Aortic smooth muscle cell (primary cell): ENCODE results near the gene PODNL1. TPM values are rescaled to one million over a fixed set of nuclear protein-coding genes. Genes with fewer than 3 reads are reported as not detected.

Experiments used
- total RNA-seq: library from RNA; depleted of rRNA; stranded (reverse); fragments of >200 nt; gene quantifications from 2 replicates; pipeline ENCODE4 v1.2.3, GENCODE V29; 2014

The PODNL1 gene, protein sequence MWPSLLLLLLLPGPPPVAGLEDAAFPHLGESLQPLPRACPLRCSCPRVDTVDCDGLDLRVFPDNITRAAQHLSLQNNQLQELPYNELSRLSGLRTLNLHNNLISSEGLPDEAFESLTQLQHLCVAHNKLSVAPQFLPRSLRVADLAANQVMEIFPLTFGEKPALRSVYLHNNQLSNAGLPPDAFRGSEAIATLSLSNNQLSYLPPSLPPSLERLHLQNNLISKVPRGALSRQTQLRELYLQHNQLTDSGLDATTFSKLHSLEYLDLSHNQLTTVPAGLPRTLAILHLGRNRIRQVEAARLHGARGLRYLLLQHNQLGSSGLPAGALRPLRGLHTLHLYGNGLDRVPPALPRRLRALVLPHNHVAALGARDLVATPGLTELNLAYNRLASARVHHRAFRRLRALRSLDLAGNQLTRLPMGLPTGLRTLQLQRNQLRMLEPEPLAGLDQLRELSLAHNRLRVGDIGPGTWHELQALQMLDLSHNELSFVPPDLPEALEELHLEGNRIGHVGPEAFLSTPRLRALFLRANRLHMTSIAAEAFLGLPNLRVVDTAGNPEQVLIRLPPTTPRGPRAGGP
- 0.66 and 0.87 TPM in 2 replicates for total RNA-seq

DNA sequence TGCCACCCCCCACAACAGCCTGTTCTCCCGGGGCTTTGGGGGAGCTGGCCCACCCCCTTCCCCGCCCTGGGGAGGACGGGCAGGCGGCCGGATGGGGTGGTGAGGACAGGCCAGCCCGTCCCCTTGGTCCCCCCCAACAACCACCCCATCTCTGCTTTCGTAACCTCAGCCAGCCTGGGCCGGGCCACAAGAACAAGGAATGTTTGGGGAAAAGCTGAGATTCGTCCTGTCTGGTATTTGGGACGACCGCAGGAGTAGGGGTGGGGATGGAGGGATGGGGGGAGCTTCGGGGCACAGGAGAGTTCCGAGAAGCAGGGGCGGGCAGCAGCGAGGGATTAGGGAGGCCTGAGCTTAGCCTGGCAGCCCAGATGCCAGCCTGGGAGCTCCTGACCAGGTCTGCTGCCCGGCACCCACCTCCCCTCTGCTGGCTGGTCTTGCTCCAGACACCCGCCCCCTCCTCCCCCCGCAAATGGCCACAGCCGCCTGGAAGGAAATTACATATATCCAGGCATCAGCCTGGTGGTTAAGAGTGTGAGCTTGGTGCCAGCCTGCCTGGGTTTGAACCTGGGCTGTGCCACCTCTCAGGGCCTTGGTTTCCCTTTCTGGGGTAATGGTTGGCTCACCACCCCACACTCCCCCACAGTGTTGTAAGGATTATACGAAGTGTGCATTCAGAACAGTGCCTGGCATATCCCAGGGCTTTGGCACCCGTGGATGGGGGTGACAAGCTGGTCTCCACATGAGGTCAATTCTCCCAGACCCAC lies at the start of gene PODNL1:
TSS of gene PODNL1 (minus strand) at position 117 of the 764 bp plus-strand sequence. CDS start 236 bp downstream, outside the sequence.

DNA sequence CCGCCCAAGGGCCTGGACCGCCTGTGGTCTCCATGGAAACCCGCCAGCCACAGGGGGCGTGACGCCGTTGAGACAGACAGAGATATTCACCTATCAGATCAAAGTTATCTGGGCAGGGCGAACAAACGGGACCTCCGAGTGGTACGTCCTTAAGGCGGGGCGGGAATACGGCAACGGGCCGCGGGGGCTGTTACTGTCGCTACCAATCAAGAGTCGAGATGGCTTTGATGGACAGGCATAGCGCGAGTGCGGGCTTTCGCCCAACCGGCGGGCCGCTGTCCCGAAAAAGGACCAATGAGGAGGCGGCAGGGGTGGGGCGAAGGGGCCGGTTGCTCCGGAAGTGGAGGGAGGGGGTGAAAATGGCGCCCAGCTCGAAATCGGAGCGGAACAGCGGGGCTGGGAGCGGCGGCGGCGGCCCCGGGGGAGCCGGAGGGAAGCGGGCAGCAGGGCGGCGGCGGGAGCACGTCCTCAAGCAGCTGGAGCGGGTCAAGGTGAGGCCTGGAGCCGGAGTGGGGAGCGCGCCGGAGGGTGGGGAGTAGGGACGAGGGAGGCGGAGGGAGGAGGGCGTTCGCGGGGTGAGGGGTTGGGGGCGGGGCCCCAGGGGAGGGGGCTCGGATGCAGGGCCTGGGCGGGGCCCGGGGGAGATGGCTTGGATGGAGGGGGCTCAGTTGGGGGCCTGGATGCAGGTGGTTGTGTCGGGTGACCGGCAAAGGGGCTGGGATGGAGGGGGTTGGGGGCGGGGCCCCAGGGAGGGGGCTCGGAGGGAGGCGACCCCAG lies 14.1 kb upstream of the PODNL1 start, which contains the start of gene DCAF15:
TSS of gene DCAF15 (plus strand) at position 356 of the 777 bp plus-strand sequence. CDS start at position 360, 4 bp downstream.

DNA sequence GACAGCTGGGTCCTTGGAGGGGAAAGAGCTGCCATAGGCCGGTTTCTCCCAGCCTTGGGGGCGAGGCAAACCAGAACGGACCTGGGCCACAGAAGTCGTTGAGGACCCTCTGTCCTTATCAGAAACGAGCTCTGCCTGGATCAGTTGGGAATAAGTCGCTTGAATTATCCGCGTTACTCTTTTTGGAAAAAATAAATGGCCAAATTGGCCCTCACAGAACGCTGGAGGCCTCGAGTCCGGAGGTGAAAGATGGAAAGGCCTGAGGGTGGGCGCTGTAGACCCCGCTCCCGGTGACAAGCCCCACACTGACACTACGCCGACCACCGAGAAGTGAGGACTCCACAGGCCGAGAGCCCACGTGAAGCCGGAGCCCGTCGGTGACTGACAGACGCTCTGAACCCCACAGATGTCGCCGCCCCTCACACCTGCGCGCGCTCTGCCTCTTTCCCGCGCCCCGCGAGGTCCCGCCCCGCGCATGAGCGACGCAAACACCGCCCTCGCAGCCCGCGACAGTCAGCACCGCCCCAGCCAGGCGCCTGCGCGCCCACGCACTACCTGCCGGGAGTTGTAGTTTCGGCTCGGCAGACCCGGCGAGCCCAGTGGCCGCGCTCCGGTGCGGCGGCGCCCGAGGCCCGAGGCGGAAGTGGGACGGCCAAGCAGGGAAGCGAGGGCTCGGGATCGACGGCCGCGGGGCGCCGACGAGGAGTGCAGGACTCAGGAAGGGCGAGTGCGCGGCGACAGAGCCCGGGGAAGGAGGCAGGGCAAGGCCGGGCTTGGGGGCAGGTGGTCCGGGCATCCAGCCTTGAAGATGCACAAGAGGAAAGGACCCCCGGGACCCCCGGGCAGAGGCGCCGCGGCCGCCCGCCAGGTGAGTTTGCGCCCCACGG lies 32.3 kb downstream of the PODNL1 start, which contains the start of the genes BRME1 and CC2D1A:
TSS of gene BRME1 (minus strand) at position 484 of the 887 bp plus-strand sequence. CDS start 1,225 bp downstream, outside the sequence.
TSS of gene CC2D1A (plus strand) at position 568 of the 887 bp plus-strand sequence. CDS start at position 809, 241 bp downstream.

Other genes with a start within 250 kb of the PODNL1 start
- gene MRI1, start 173.9 kb downstream of the PODNL1 start, total RNA-seq, result 26.4 and 28.4 TPM in 2 replicates
- gene C19orf53, start 164.0 kb downstream of the PODNL1 start, total RNA-seq, result 65.1 and 80.5 TPM in 2 replicates
- gene ZSWIM4, start 143.0 kb downstream of the PODNL1 start, total RNA-seq, result 2.5 and 2.9 TPM in 2 replicates
- gene NANOS3, start 61.3 kb downstream of the PODNL1 start, total RNA-seq, result not detected in 2 replicates
- gene BRME1, start 32.3 kb downstream of the PODNL1 start, total RNA-seq, result 0.87 and 1.2 TPM in 2 replicates
- gene CC2D1A, start 32.2 kb downstream of the PODNL1 start, total RNA-seq, result 5.2 and 8.3 TPM in 2 replicates
- 7.5 and 8.6 TPM in 2 replicates for gene DCAF15, start 14.1 kb upstream of the PODNL1 start, total RNA-seq
- gene RFX1, start 67.9 kb upstream of the PODNL1 start, total RNA-seq, result 2.9 and 3.0 TPM in 2 replicates
- gene RLN3, start 89.7 kb upstream of the PODNL1 start, total RNA-seq, result not detected in 2 replicates
- 0.75 and 2.1 TPM in 2 replicates for gene IL27RA, start 93.3 kb upstream of the PODNL1 start, total RNA-seq
- gene PALM3, start 123.7 kb upstream of the PODNL1 start, total RNA-seq, result 0.12 TPM in 1 of 2 replicates, not detected in the other
- 0.26 and 0.75 TPM in 2 replicates for gene MISP3, start 134.4 kb upstream of the PODNL1 start, total RNA-seq
- gene C19orf67, start 147.4 kb upstream of the PODNL1 start, total RNA-seq, result not detected in 2 replicates
- 12.4 and 15.3 TPM in 2 replicates for gene SAMD1, start 152.3 kb upstream of the PODNL1 start, total RNA-seq
- gene PRKACA, start 179.3 kb upstream of the PODNL1 start, total RNA-seq, result 52.2 and 60.1 TPM in 2 replicates
- 6.7 and 12.6 TPM in 2 replicates for gene ASF1B, start 198.2 kb upstream of the PODNL1 start, total RNA-seq